H1 (cell line): ENCODE measurements around the gene KANSL1. TPM values are rescaled to one million over a fixed set of nuclear protein-coding genes. Genes with fewer than 3 reads are reported as not detected.

ENCODE experiments used
- ATF3 ChIP-seq: IDR thresholded peaks from 2 replicates; pipeline ENCODE4 v1.6.1; 2011; ENCODE audit warnings: low read depth, mild to moderate bottlenecking, low read length; ENCODE audit not compliant: insufficient read depth
- CHD2 ChIP-seq: IDR thresholded peaks from 2 replicates; pipeline ENCODE4 v1.6.1; 2012; ENCODE audit warnings: low read length, improper control_type of control experiment
- CHD7 ChIP-seq: fragments of 300-600 bp; sonication (generic); IDR thresholded peaks from 2 replicates; pipeline ENCODE4 v1.7.1; 2012; ENCODE audit warnings: low read length, moderate library complexity, mild to moderate bottlenecking, inconsistent platforms; ENCODE audit not compliant: insufficient replicate concordance
- MAX ChIP-seq: IDR thresholded peaks from 2 replicates; pipeline ENCODE4 v1.6.1; 2012; ENCODE audit warnings: inconsistent platforms
- POLR2A ChIP-seq, 2 experiments: IDR thresholded peaks; 1 replicate in 1 of 2; 2 replicates in 1 of 2; pipeline ENCODE4 v1.6.1; 2011; ENCODE audit warnings: low read depth in 2 of 2, low read length in 2 of 2, mild to moderate bottlenecking in 2 of 2; ENCODE audit errors: control extremely low read depth in 1 of 2
- RBBP5 ChIP-seq: IDR thresholded peaks from 2 replicates; pipeline ENCODE4 v1.7.1; 2012; ENCODE audit warnings: low read depth, mild to moderate bottlenecking, inconsistent platforms, low read length, moderate library complexity, borderline replicate concordance
- RFX5 ChIP-seq: IDR thresholded peaks from 2 replicates; pipeline ENCODE4 v1.6.1; 2011; ENCODE audit warnings: low read depth, low read length, improper control_type of control experiment, borderline replicate concordance
- SAP30 ChIP-seq: fragments of 300-600 bp; sonication (generic); IDR thresholded peaks from 2 replicates; pipeline ENCODE4 v1.7.1; 2012; ENCODE audit warnings: low read length, moderate library complexity, mild to moderate bottlenecking, inconsistent platforms; ENCODE audit not compliant: insufficient read depth, insufficient replicate concordance
- SIN3A ChIP-seq, 2 experiments: IDR thresholded peaks in 1 of 2; conservative IDR thresholded peaks in 1 of 2; 2 replicates each; pipeline ENCODE4 v1.6.1; 2011 to 2012; ENCODE audit warnings: low read length in 2 of 2, improper control_type of control experiment in 1 of 2, low read depth in 1 of 2, mild to moderate bottlenecking in 1 of 2
- TBP ChIP-seq: IDR thresholded peaks from 2 replicates; pipeline ENCODE4 v1.6.1; 2011; ENCODE audit warnings: low read depth, low read length, improper control_type of control experiment
- polyA plus RNA-seq, 7 experiments: library from polyadenylated mRNA; depleted of rRNA in 3 of 7; stranded (reverse) in 5 of 7; unstranded in 2 of 7; fragments of >200 nt in 5 of 7; fragments of 200-250 nt in 2 of 7; gene quantifications; 1 replicate in 5 of 7; 2 replicates in 1 of 7; 4 replicates in 1 of 7; pipeline versions ENCODE4 v1.2.1 to v1.2.3, GENCODE V29; 2011 to 2013; ENCODE audit warnings: missing spikeins in 2 of 7, mixed read lengths in 2 of 7
- total RNA-seq: library from RNA; stranded (reverse); fragmentation: NEBNext Ultra II Directional; extraction: Animal tissue kit (Norgen Biotek cat#: 25700); gene quantifications from 2 replicates; pipeline ENCODE4 v1.2.1, GENCODE V29; 2021

KANSL1 gene
- total and polyA plus RNA-seq, 2 of the 8 experiments (the other 6 are each of a cell fraction or from before 2014, with no cell fraction given), result 34.0 to 128 TPM

- TF ChIP-seq CHD7 (no peak), CHD2 (no peak), TBP (no peak), SAP30 (no peak), POLR2A (IDR thresholded peaks at IDR 0.05; ENCODE audit: control extremely low read depth in 1 of 2, low read depth in 2 of 2, low read length in 2 of 2) (no peak), ATF3 (no peak), MAX (no peak), RFX5 (no peak), RBBP5 (no peak), SIN3A (conservative IDR thresholded peaks at IDR 0.05 in 1 of 2, IDR thresholded peaks at IDR 0.05 in 1 of 2; ENCODE audit: low read depth in 1 of 2, low read length in 2 of 2) (no peak)
Measured at GRCh38 chr17:46121841-46122485, 71.3 kb downstream of the KANSL1 start (continued).
